GM18870 (cell line): ENCODE data around the gene ENAH.

Experiments used
- ATAC-seq: cut with Tn5 transposase; IDR thresholded peaks from one replicate; pipeline ENCODE4 v1.9.1; 2021; ENCODE audit warnings: moderate library complexity; ENCODE audit not compliant: unreplicated experiment

ENAH gene

DNA sequence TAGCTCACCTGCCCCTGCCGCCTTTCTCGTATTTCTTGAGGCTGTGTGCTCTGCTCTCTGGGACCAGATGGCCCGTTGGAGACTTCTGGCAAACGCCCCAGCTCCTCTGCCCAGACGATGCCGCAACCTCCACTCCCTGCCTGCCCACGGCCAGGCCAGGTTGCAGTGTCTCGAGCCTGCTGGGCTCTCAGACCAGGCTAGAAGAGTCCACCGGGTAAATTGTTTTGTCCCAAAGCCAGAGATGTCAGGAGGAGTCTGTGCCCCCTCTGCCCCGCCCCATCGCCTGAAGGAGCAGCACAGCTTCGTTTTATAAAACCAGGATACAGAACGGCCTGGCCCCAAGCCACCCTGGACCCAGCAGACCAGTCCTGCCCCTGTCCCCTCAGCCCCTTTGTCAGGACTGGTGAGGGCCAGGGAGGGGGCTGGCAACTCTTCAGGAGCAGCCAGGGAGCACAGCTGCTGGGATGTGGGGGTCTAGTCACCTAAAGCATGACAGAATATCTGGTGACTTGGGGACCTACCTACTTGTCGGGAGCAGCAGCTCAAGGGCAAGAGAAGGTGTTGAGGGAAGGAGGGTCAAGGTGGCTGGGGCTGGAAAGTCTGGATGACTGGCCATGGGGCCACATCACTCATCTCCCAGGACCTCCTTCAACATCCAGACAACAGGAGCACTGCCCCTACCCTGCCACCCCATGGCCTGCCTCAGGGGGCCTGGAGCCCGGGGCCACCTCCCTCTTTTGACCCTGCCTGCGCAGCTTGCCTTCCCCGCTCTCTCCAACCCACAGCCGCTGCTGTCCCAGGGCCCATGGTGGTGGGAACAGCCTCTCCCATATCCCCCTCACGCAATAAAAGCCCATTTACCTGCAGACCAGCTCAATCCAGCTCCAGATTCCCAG is 191.1 kb downstream of the ENAH start:
- no peak for ATAC-seq

DNA sequence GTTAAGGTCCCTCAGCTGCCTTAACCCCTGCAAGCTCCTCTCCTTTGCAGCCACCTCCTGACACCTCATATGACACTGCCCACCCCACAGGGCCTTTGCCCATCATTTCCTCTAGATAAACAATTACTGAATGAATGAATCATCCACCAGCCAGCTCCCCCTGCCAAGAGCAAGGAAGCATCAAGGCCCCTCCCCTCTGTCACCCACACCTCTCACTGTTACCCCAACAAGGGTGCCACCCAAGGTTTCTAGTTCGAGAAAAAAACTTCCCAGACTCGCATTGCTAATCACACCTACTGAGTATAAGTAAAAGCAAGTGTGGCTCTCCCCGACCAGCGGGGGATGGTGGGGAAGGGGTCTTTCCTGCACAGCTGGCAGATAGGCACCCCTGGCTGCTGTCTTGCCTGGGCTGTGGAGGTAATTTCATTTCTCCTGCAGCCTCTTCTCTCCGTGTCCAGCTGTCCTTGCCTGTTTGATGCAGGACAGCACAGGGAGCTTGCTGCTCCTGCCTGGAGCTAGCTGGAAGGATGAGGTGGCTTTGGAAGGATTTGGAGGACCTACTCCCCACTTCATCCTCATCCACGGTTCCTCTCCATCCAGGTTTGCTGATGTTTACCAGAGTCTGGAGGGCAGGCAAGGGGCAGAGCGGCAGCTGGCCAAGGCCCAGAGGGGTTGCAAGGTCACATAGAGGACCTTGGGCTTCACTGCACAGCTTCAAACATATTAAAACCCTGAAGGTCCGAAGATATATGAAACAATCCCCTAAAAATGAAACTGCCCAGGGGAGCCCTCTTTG is 192.0 kb downstream of the ENAH start:
- ATAC-seq: no peak

DNA sequence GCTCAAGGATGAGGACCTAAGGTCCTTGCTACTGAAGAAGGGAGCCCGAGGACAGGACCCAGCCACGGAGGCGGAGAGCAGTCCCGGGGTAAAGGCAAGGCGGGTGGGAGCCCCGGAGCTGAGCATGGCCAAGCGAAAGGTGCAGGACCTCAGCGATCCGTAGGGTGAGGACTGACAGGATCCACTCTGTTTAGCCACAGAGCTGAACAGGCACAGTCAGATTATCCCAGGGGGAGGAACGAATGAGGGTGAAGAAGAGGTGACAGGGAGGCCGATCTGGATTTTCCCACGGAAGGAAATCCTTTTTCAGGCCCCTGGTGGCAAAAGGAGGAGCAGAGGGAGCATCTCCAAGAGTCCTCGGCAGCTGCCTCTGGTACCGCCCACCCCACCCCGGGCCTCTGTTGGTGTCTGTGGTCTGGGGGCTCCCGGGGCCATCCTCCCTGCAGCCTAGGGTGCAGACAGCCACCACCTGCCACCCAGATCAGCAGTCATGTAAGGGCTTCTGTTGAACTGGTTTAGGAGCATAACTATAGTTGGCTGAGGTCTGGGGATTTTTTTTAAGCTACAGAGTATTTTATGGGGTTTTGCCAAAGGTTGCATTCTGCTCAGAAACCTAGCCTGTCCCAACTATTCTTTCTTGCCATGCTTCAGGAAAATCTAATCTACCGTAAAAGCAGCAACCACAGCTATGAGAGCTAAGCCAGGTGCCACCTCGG is 192.7 kb downstream of the ENAH start:
- ATAC-seq: no peak

DNA sequence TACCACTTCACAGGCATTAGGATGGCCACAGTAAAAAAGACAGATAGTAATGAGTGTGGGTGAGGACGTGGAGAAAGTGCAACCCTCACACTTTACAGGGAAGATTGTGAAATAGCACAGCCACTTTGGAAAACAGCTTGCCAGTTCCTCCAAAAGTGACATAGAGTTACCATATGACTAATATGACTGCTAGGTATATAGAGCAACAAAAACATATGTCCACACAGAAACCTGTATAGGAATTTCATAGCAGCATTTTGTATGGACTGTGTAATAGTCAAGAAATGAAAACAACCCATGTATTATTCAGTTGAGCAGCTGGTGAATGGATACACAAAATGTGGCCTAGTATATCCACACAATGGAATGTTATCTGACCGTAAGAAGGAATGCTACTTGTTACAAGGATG is 194.7 kb downstream of the ENAH start:
- ATAC-seq: no peak

DNA sequence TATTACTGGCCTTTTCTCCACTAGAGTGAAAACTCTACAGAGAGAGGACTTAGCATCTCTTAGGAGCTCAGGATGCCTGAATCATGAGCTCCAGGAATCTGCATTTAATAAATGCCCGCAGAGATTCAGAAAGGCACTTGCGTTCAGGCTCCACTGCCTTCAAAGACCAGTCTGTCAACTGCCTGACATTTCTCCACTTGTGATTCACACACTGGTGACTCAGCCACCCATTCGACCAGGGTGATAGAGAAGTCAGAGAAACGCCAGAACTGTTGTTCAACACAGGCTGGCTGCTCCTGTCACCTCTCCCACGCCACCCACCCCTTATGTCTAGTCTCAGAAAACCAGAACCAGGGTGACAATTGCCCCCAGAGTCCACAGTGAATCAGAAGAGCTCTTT is 198.2 kb downstream of the ENAH start:
- no peak for ATAC-seq

DNA sequence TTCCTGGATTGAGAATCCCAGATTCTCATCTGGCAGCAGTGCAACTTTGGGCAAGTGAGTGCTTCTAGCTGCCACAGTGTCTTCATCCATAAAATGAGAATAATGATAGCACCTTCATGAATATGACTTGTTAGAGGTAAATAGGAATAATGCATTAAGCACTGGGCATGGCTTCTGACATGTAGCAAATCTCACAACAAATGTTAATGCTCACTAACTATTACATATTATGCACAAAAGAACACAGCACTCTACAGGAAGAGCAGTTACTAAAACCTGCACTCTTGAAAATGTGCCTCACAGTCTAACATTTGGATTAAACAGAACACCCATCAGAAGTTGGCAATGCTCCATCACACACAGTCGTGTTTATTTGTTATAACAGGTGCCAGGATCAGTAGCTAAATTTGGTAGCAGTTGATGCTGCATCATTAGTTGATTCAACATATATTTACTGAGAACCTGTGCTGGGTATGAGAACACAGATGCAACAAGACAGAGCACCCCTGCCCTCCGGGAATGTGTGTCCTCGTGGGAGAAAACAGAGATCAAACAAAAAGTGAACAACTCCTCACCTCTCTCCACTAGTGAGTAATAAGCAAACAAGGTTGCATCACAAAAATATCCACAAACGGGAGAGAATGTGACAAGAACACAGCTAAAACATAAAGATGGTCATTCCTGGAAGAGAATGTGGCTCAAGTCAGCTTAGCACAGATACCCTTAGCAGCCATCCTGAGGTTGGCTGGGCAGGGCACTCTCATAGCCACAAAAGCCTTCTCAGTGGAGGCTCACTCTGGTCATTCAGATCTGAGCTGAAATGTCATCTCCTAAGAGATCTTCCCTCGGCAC is 198.9 kb downstream of the ENAH start:
- ATAC-seq: no peak

DNA sequence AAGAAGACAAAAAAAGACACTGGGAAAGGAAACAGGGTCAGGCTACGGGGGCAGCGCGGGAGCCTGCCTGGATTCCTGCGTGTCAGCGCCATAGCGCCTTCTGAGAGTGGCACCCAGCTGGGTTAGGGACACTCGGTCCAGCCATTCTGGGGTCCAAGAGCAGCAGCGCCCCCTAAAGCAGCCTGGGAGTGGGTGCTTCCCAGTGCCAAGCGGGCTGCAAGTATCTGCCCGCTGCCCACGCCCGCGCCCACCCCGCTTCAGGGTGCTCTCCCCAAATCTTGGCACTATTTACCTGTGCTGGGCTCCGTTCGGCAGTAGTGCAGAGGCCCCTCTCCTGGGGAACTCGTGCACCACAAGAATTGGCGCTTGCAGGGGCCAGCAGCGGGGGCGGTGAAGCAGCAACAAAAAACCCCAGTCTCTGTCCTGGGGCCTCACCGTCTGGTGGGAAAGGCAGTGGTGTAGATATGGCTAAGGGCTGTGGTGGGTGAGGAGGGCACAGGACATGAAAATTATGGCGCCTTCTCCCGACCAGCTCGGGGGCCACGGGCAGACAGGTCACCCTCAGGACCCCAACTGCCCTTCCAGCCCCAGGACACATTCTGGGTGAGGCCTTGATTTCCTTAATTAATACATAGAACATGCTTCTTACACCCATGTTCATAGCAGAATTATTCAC is 200.9 kb downstream of the ENAH start:
- ATAC-seq: no peak

DNA sequence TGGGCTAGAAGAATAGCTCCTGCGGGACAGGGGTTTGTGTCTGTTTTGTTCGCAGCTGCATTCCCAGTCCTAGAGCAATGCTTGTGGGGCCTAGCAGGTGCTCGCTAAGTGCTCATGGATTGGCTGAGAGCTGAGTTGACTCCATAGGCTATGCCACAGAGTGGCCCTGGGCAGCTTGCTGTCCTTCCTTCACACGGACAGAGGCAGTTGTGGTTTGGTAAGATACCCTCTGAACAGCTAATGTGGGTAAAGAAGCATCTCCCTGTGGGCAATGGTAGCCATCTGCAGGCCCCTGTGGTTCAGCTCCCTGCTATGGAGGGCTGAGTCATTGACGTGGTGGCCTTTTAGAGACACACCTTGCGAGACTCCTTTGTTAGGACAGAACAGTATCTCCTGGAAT is 201.6 kb downstream of the ENAH start:
- ATAC-seq: no peak

DNA sequence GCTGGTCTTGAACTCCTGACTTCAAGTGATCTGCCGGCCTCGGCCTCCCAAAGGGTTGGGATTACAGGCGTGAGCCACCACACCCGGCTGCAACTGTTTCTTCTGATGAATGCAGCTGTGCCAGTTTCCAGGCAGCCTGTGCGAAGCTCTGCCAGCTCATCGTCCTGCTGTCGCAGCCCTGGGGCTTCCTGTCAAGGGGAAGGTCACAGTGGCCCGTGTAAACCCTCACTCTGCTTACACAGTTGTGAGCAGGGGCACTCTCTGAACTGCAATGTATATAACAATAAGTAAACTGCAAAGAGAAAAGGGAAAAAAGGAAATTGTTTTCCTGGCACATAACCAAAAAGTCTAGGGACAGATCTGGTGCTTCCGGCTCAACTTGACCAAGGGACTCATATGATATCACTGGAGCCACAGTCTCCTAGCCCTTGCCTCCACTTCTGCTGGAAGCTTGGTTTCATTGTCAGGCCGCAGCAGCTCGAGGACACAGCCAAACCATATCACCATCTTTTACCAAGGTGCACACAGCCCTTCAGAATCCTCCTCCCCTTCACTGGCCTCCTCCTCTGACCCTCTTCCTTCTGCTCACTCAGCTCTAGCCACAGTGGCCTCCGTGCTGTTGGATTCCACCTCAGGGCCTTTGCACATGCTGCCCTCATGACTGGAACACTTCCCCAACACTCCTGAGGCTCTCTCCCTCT is 202.3 kb downstream of the ENAH start:
- ATAC-seq: no peak

DNA sequence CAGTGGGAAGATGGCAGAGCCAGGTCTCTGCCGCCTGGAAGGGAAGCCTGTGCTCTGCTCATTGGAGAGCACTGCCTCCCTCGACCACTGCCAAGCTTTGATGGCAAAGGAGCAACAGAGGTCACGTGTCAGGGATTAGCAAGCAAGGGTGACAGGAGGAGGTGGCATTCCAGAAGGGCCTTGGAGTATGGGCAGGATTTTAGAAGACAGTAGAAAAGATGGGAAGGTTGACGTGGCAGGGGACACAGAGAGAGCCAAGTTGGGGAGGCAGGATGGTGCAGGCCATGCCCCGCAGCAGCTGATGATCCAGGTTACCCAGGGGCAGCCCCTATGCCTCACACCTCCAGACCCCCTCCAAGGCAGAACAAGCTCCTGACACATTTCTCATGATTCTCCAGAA is 203.1 kb downstream of the ENAH start:
- ATAC-seq: no peak

DNA sequence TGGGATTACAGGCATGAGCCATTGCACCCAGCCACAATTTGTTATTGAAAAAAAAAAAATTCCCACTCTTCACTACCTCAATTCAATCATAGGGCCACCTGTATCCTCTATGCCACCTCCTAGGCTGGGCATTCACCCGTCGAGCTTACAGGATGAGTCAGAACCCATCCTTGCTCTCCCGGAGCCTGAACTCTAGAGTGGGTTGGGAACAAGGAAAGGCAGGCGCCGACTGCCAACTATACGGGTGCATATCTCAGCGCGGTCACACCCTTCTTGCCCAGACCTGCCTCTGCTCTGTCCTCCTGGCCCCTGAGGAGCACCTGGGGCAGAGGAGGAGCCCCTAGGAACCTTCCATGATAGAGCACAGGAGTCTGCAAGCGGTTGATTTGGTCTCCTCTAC is 203.7 kb downstream of the ENAH start:
- ATAC-seq: no peak

DNA sequence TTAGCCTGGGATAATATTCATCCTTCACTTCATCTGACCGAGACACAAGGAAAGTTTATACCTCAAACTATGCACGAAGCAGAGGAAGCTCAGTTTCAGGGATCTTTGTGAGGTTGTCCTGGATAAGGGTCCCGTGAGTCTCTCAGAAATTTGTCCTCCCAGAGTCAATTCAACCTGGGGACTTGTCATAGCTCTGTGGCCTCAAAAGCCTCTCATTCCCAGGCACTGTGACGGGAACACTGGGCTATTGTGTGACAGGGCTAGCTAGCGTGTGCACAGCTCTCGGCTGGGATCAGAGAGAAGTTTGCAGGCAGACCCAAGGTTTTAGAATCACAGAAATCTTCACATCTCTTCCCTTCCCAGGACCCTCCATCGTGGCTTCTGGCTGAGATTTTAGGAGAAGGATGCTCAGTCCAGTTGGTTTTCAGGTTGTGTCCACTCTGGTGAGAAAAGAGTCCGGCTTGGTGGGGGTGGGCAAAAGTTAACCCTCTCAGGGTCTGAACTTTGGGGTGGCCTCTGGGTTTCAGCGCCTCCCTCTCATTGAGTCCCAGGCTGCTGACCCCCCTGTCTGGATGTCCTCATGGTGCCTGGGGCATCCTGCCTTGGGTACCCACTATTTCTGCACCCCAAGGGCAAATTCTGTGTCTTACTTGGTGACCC is 204.6 kb downstream of the ENAH start:
- no peak for ATAC-seq

DNA sequence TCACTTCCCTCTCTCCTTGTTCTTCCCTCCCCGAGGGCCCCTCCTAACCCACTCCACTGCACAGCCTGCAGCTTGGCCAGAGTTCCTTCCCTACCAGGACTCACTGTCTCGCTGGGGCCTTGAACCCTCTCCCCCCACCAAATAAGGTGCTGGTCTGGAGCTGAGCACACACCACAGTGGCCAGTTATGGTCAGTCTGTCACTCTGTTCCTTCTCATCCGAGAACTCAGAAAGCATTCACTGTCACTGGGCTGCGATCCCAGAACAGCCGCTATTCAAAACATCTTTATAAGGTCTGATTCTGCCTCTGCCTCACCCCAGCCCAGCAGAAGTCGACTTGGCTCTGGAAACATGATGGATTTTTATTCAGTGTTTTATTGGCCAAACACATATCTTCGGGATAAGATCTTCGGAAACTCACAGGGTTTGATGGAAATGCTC is 205.3 kb downstream of the ENAH start:
- ATAC-seq: no peak

DNA sequence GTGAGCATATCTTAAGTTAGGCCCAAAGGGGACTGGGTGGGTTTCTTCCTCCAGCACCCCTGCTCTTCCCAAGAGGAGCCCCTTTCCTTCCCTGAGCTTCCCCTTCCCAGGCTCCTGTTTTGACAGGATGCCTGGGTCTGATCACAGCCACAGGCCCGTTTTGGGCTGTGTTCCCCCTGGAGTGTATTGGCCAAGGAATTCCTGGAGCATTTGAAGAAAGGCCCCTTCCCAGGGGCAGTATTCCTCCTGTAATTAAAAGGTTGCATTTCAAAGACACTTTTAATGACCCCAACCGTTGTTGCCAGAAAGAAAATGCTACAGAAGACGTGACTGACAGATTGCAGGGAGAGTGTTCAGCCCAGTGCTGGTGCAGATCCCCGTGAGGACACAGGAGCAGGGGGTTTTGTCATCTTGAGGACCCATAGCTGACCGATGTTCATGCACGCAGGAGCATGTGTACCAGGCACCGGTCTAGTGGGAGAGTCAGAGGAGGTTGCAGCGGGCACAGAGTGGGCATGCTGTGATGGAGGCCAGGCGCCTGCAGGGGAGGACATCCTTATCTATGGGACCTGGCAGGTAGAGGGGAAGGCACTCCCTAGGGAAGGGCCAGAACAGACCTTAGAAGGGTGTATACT is 205.8 kb downstream of the ENAH start:
- ATAC-seq: no peak

DNA sequence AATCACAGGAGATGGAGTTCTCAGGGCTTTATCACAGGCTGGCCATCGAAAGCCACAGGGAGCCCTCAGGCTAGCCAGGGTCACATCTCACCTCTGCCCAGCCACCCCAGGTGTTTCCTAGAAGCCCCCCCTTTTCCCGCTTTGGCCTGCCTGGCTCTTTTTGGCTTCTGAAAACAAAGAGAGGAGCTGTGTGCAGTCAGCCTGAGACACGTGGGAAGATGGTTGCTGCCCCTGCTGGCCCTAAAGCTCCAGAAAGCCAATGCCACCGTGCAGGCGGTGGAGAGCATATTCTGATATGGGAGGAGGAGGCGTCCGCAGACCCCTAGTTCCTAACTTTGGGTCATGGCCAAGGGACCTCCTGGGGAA is 206.3 kb downstream of the ENAH start:
- no peak for ATAC-seq

DNA sequence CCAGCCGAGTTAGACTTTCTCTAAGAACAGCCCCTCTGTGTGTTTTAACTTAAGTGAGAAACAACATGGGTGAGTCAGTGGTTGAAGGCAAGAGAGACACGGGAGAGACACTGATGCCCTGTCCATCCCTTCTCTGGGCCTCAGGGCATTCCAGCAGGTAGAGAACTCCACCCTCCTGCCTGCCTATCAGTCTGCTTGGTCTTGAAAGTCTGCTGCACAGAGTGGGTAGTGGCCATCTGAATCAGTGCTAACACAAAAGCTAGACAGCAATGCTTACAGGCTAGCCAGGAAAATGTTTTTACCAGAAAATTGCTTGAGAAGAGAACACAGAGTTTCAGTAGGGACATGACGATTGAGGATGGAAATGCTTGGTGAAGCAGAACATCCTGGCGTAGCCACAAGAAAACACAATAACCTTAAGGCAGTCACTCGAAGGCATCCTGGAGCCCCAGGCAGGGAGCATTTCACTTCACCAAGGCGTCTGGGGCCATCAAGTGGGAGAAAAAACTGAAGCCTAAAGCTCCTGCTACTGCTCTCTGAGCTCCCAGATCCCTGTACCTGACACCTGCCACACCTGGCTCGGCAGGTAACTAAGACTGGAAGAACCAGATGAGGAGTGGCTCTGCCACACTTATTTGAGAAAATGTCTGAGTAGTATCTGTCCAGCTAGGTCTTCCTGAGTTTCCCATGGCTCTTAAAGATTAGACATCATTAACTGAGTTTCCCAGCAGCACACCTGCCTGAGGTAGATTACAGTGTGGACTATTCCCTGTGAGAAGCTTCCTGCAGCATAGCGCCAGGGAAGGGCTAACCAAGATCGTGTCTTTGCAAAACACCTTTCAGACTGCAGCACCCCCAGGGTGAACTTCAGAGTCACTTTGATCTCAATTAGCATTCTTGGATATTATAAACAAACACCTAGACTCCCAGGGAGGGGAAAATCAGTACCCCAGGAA is 207.0 kb downstream of the ENAH start:
- no peak for ATAC-seq

DNA sequence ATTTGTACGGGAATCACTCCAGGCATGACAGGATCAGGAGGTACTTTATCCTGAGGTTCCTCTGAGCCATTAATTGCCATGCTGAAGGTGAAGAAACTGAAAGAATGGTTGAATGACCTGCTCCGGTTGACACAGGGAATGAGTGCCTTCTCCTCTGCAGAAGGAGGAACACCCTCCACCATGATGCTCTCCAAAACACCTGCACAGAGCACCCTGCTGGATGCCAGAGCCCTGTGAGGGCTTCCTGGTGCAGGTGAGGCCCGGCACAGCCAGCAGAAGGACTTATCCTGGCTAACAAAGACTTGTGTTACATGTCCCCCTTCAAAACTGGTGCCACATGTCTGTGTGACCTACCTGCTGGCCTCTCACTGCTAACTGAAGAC is 210.8 kb downstream of the ENAH start:
- ATAC-seq: no peak
